ENCODE results near the gene CD55.

Gene CD55

GRCh38 chr1:207352554-207352953 is 31.1 kb downstream of the CD55 start:
- H3K9ac ChIP-seq (ENCODE audit: low read length in 5 of 5), result no peak overlapping the region
- H3K4me1 ChIP-seq (ENCODE audit: control insufficient read depth in 5 of 5, insufficient read depth in 5 of 5, low read length in 5 of 5), result no peaks in the 10 kb centered on the region
- H3K9me3 ChIP-seq (ENCODE audit: control insufficient read depth in 5 of 5, low read length in 5 of 5), result peaks cover 0 to 3% (median 0%) of the 10 kb centered on the region in 5 donors
- no peak overlapping the region for H3K4me3 ChIP-seq (ENCODE audit: low read depth in 1 of 5, low read length in 5 of 5)
- no peak overlapping the region for H3K27ac ChIP-seq (ENCODE audit: low read depth, low read length)
- H3K27me3 ChIP-seq (ENCODE audit: control insufficient read depth in 5 of 5, insufficient read depth in 4 of 5, low read length in 5 of 5), result no peaks in the 10 kb centered on the region
- H3K36me3 ChIP-seq (ENCODE audit: control insufficient read depth in 5 of 5, insufficient read depth in 5 of 5, low read length in 5 of 5), result peaks cover 6 to 19% (median 7%) of the 10 kb centered on the region in 5 donors

- Histone ChIP-seq H3K27ac (ENCODE audit: low read depth, low read length) (no peak overlapping the region), H3K36me3 (ENCODE audit: control insufficient read depth in 5 of 5, insufficient read depth in 5 of 5, low read length in 5 of 5) (peaks cover 0 to 9% (median 0%) of the 10 kb centered on the region in 5 donors), H3K4me3 (ENCODE audit: low read depth in 1 of 5, low read length in 5 of 5) (no peak overlapping the region), H3K4me1 (ENCODE audit: control insufficient read depth in 5 of 5, insufficient read depth in 5 of 5, low read length in 5 of 5) (no peaks in the 10 kb centered on the region), H3K27me3 (ENCODE audit: control insufficient read depth in 5 of 5, insufficient read depth in 4 of 5, low read length in 5 of 5) (no peaks in the 10 kb centered on the region), H3K9me3 (ENCODE audit: control insufficient read depth in 5 of 5, low read length in 5 of 5) (no peaks in the 10 kb centered on the region), H3K9ac (ENCODE audit: low read length in 5 of 5) (no peak overlapping the region)
Measured at GRCh38 chr1:207355060-207355459, 33.6 kb downstream of the CD55 start.

GRCh38 chr1:207355513-207356295 is 34.2 kb downstream of the CD55 start:
- Histone ChIP-seq H3K4me1 (ENCODE audit: control insufficient read depth in 5 of 5, insufficient read depth in 5 of 5, low read length in 5 of 5) (no peaks in the 10 kb centered on the region), H3K27ac (ENCODE audit: low read depth, low read length) (no peak overlapping the region), H3K9ac (ENCODE audit: low read length in 5 of 5) (no peak overlapping the region), H3K4me3 (ENCODE audit: low read depth in 1 of 5, low read length in 5 of 5) (no peak overlapping the region), H3K27me3 (ENCODE audit: control insufficient read depth in 5 of 5, insufficient read depth in 4 of 5, low read length in 5 of 5) (no peaks in the 10 kb centered on the region), H3K9me3 (ENCODE audit: control insufficient read depth in 5 of 5, low read length in 5 of 5) (no peaks in the 10 kb centered on the region), H3K36me3 (ENCODE audit: control insufficient read depth in 5 of 5, insufficient read depth in 5 of 5, low read length in 5 of 5) (peaks cover 0 to 7% (median 0%) of the 10 kb centered on the region in 5 donors)

- Histone ChIP-seq H3K4me1 (ENCODE audit: control insufficient read depth in 5 of 5, insufficient read depth in 5 of 5, low read length in 5 of 5) (no peaks in the 10 kb centered on the region), H3K27me3 (ENCODE audit: control insufficient read depth in 5 of 5, insufficient read depth in 4 of 5, low read length in 5 of 5) (no peaks in the 10 kb centered on the region), H3K36me3 (ENCODE audit: control insufficient read depth in 5 of 5, insufficient read depth in 5 of 5, low read length in 5 of 5) (peaks cover 8 to 18% (median 17%) of the 10 kb centered on the region in 5 donors), H3K27ac (ENCODE audit: low read depth, low read length) (no peak overlapping the region), H3K9ac (ENCODE audit: low read length in 5 of 5) (no peak overlapping the region), H3K4me3 (ENCODE audit: low read depth in 1 of 5, low read length in 5 of 5) (no peak overlapping the region), H3K9me3 (ENCODE audit: control insufficient read depth in 5 of 5, low read length in 5 of 5) (no peaks in the 10 kb centered on the region)
Measured at GRCh38 chr1:207361029-207361428, 39.6 kb downstream of the CD55 start.

GRCh38 chr1:207361889-207362288 is 40.4 kb downstream of the CD55 start:
- Histone ChIP-seq H3K4me3 (ENCODE audit: low read depth in 1 of 5, low read length in 5 of 5) (no peak overlapping the region), H3K4me1 (ENCODE audit: control insufficient read depth in 5 of 5, insufficient read depth in 5 of 5, low read length in 5 of 5) (no peaks in the 10 kb centered on the region), H3K9me3 (ENCODE audit: control insufficient read depth in 5 of 5, low read length in 5 of 5) (no peaks in the 10 kb centered on the region), H3K27ac (ENCODE audit: low read depth, low read length) (no peak overlapping the region), H3K36me3 (ENCODE audit: control insufficient read depth in 5 of 5, insufficient read depth in 5 of 5, low read length in 5 of 5) (peaks cover 11 to 24% (median 17%) of the 10 kb centered on the region in 5 donors), H3K27me3 (ENCODE audit: control insufficient read depth in 5 of 5, insufficient read depth in 4 of 5, low read length in 5 of 5) (no peaks in the 10 kb centered on the region), H3K9ac (ENCODE audit: low read length in 5 of 5) (no peak overlapping the region)

- no peak overlapping the region for H3K9ac ChIP-seq (ENCODE audit: low read length in 5 of 5)
- H3K36me3 ChIP-seq (ENCODE audit: control insufficient read depth in 5 of 5, insufficient read depth in 5 of 5, low read length in 5 of 5), result peaks cover 11 to 24% (median 17%) of the 10 kb centered on the region in 5 donors
- H3K4me1 ChIP-seq (ENCODE audit: control insufficient read depth in 5 of 5, insufficient read depth in 5 of 5, low read length in 5 of 5), result no peaks in the 10 kb centered on the region
- H3K9me3 ChIP-seq (ENCODE audit: control insufficient read depth in 5 of 5, low read length in 5 of 5), result no peaks in the 10 kb centered on the region
- no peak overlapping the region for H3K27ac ChIP-seq (ENCODE audit: low read depth, low read length)
- no peak overlapping the region for H3K4me3 ChIP-seq (ENCODE audit: low read depth in 1 of 5, low read length in 5 of 5)
- H3K27me3 ChIP-seq (ENCODE audit: control insufficient read depth in 5 of 5, insufficient read depth in 4 of 5, low read length in 5 of 5), result no peaks in the 10 kb centered on the region
Measured at GRCh38 chr1:207362962-207363860, 41.7 kb downstream of the CD55 start.

- no peak overlapping the region for H3K9ac ChIP-seq (ENCODE audit: low read length in 5 of 5)
- H3K27me3 ChIP-seq (ENCODE audit: control insufficient read depth in 5 of 5, insufficient read depth in 4 of 5, low read length in 5 of 5), result no peaks in the 10 kb centered on the region
- H3K9me3 ChIP-seq (ENCODE audit: control insufficient read depth in 5 of 5, low read length in 5 of 5), result no peaks in the 10 kb centered on the region
- peaks cover 11 to 24% (median 17%) of the 10 kb centered on the region in 5 donors for H3K36me3 ChIP-seq (ENCODE audit: control insufficient read depth in 5 of 5, insufficient read depth in 5 of 5, low read length in 5 of 5)
- H3K4me3 ChIP-seq (ENCODE audit: low read depth in 1 of 5, low read length in 5 of 5), result no peak overlapping the region
- no peaks in the 10 kb centered on the region for H3K4me1 ChIP-seq (ENCODE audit: control insufficient read depth in 5 of 5, insufficient read depth in 5 of 5, low read length in 5 of 5)
- no peak overlapping the region for H3K27ac ChIP-seq (ENCODE audit: low read depth, low read length)
Measured at GRCh38 chr1:207363871-207364270, 42.4 kb downstream of the CD55 start.

GRCh38 chr1:207364614-207365013 is 43.1 kb downstream of the CD55 start:
- H3K9ac ChIP-seq (ENCODE audit: low read length in 5 of 5), result no peak overlapping the region
- no peaks in the 10 kb centered on the region for H3K9me3 ChIP-seq (ENCODE audit: control insufficient read depth in 5 of 5, low read length in 5 of 5)
- H3K27me3 ChIP-seq (ENCODE audit: control insufficient read depth in 5 of 5, insufficient read depth in 4 of 5, low read length in 5 of 5), result no peaks in the 10 kb centered on the region
- H3K4me3 ChIP-seq (ENCODE audit: low read depth in 1 of 5, low read length in 5 of 5), result no peak overlapping the region
- no peaks in the 10 kb centered on the region for H3K4me1 ChIP-seq (ENCODE audit: control insufficient read depth in 5 of 5, insufficient read depth in 5 of 5, low read length in 5 of 5)
- peaks cover 11 to 24% (median 17%) of the 10 kb centered on the region in 5 donors for H3K36me3 ChIP-seq (ENCODE audit: control insufficient read depth in 5 of 5, insufficient read depth in 5 of 5, low read length in 5 of 5)
- H3K27ac ChIP-seq (ENCODE audit: low read depth, low read length), result no peak overlapping the region

GRCh38 chr1:207365063-207365462 is 43.6 kb downstream of the CD55 start:
- Histone ChIP-seq H3K4me3 (ENCODE audit: low read depth in 1 of 5, low read length in 5 of 5) (no peak overlapping the region), H3K36me3 (ENCODE audit: control insufficient read depth in 5 of 5, insufficient read depth in 5 of 5, low read length in 5 of 5) (peaks cover 11 to 24% (median 17%) of the 10 kb centered on the region in 5 donors), H3K9me3 (ENCODE audit: control insufficient read depth in 5 of 5, low read length in 5 of 5) (no peaks in the 10 kb centered on the region), H3K27ac (ENCODE audit: low read depth, low read length) (no peak overlapping the region), H3K4me1 (ENCODE audit: control insufficient read depth in 5 of 5, insufficient read depth in 5 of 5, low read length in 5 of 5) (no peaks in the 10 kb centered on the region), H3K27me3 (ENCODE audit: control insufficient read depth in 5 of 5, insufficient read depth in 4 of 5, low read length in 5 of 5) (no peaks in the 10 kb centered on the region), H3K9ac (ENCODE audit: low read length in 5 of 5) (no peak overlapping the region)

GRCh38 chr1:207366022-207366421 is 44.5 kb downstream of the CD55 start:
- Histone ChIP-seq H3K4me1 (ENCODE audit: control insufficient read depth in 5 of 5, insufficient read depth in 5 of 5, low read length in 5 of 5) (no peaks in the 10 kb centered on the region), H3K9ac (ENCODE audit: low read length in 5 of 5) (no peak overlapping the region), H3K27me3 (ENCODE audit: control insufficient read depth in 5 of 5, insufficient read depth in 4 of 5, low read length in 5 of 5) (no peaks in the 10 kb centered on the region), H3K4me3 (ENCODE audit: low read depth in 1 of 5, low read length in 5 of 5) (no peak overlapping the region), H3K9me3 (ENCODE audit: control insufficient read depth in 5 of 5, low read length in 5 of 5) (no peaks in the 10 kb centered on the region), H3K27ac (ENCODE audit: low read depth, low read length) (no peak overlapping the region), H3K36me3 (ENCODE audit: control insufficient read depth in 5 of 5, insufficient read depth in 5 of 5, low read length in 5 of 5) (peaks cover 11 to 24% (median 17%) of the 10 kb centered on the region in 5 donors)

All from subcutaneous abdominal adipose tissue (tissue), 5 donors.